OCI-LY3 (cell line): ENCODE data around the gene SH3YL1.

Experiments
- CTCF ChIP-seq: fragments of 200-600, 300-600 bp; sonication (generic); IDR thresholded peaks from 2 replicates; pipeline ENCODE4 v1.5.1; 2014; ENCODE audit warnings: antibody characterized with exemption, low read length, low read depth
- EZH2phosphoT487 ChIP-seq: fragments of 200-600 bp; shearing (Covaris generic); IDR thresholded peaks from 2 replicates; pipeline ENCODE4 v1.6.1; 2018; ENCODE audit warnings: antibody characterized with exemption, mixed run types, low read depth

- TF ChIP-seq CTCF (no peak), EZH2phosphoT487 (no peak)
Measured at GRCh38 chr2:209470-209869, 54.4 kb downstream of the SH3YL1 start.
